ENCODE results near the gene ZFP57. TPM values are rescaled to one million over a fixed set of nuclear protein-coding genes. Genes with fewer than 3 reads are reported as not detected.
A peak's percentile ranks its signal among the peaks of the same experiment; 100 is the strongest.

ZFP57 gene
- total RNA-seq, 2 experiments from 2014 or later, result not detected

- no peak overlapping the region for H3K27ac Mint-ChIP-seq
- intact Hi-C loops (cut with micrococcal nuclease), result no loop called here
- CTCF ChIA-PET, result interaction anchor here (1.8 to 6.1 kb wide), 2 partner anchors 20 to 24 kb away, joined by 12 to 39 read pairs; no protein-coding TSS in a partner anchor
- POLR2A ChIA-PET, result no interaction called here
- H3K4me1 Mint-ChIP-seq (ENCODE audit: low read depth), result peaks cover 44% of the 10 kb centered on the region
- peaks cover 2% of the 10 kb centered on the region for H3K27me3 Mint-ChIP-seq
- peaks cover 4% of the 10 kb centered on the region for H3K36me3 Mint-ChIP-seq
- no peak for DNase-seq
- H3K4me3 Mint-ChIP-seq, result no peak overlapping the region
- H3K9me3 Mint-ChIP-seq, result no peaks in the 10 kb centered on the region
Observed at GRCh38 chr6:29629571-29629970, 51.4 kb downstream of the ZFP57 start.

- peaks cover 2% of the 10 kb centered on the region for H3K27me3 Mint-ChIP-seq
- ChIA-PET POLR2A (no interaction called here), CTCF (interaction anchor here (0.5 to 6.1 kb wide), 6 partner anchors 9 to 25 kb away, joined by 3 to 39 read pairs (median 4); no protein-coding TSS in a partner anchor)
- H3K4me1 Mint-ChIP-seq (ENCODE audit: low read depth), result peaks cover 43% of the 10 kb centered on the region
- DNase-seq, result peak; percentile 74
- intact Hi-C loops (cut with micrococcal nuclease), result no loop called here
- peak overlapping the region; percentile 77 for H3K4me3 Mint-ChIP-seq
- H3K27ac Mint-ChIP-seq, result peak overlapping the region; percentile 18
- no peaks in the 10 kb centered on the region for H3K9me3 Mint-ChIP-seq
- H3K36me3 Mint-ChIP-seq, result peaks cover 4% of the 10 kb centered on the region
Observed at GRCh38 chr6:29628419-29629281, 52.3 kb downstream of the ZFP57 start.

GRCh38 chr6:29627755-29628418 is 53.1 kb downstream of the ZFP57 start:
- POLR2A ChIA-PET, result no interaction called here
- CTCF ChIA-PET, result interaction anchor here (0.5 to 6.1 kb wide), 8 partner anchors 8 to 26 kb away, joined by 3 to 39 read pairs (median 4); no protein-coding TSS in a partner anchor
- H3K4me1 Mint-ChIP-seq (ENCODE audit: low read depth), result peaks cover 37% of the 10 kb centered on the region
- H3K27ac Mint-ChIP-seq, result peak overlapping the region; percentile 18
- intact Hi-C loops (cut with micrococcal nuclease), result no loop called here
- DNase-seq, result peak; percentile 65
- peaks cover 4% of the 10 kb centered on the region for H3K36me3 Mint-ChIP-seq
- peaks cover 2% of the 10 kb centered on the region for H3K27me3 Mint-ChIP-seq
- H3K9me3 Mint-ChIP-seq, result no peaks in the 10 kb centered on the region
- peak overlapping the region; percentile 77 for H3K4me3 Mint-ChIP-seq

GRCh38 chr6:29626948-29627754 is 53.8 kb downstream of the ZFP57 start:
- POLR2A ChIA-PET, result no interaction called here
- intact Hi-C loops (cut with micrococcal nuclease), result no loop called here
- CTCF ChIA-PET, result interaction anchor here (0.7 to 6.1 kb wide), 3 partner anchors 21 to 27 kb away, joined by 3 to 39 read pairs (median 15); no protein-coding TSS in a partner anchor
- Mint-ChIP-seq H3K36me3 (peaks cover 4% of the 10 kb centered on the region), H3K9me3 (no peaks in the 10 kb centered on the region), H3K27ac (no peak overlapping the region), H3K4me1 (ENCODE audit: low read depth) (peaks cover 37% of the 10 kb centered on the region), H3K27me3 (peaks cover 2% of the 10 kb centered on the region), H3K4me3 (peak overlapping the region; percentile 35)
- no peak for DNase-seq

GRCh38 chr6:29625337-29625930 is 55.5 kb downstream of the ZFP57 start:
- Mint-ChIP-seq H3K9me3 (no peaks in the 10 kb centered on the region), H3K27ac (no peak overlapping the region), H3K36me3 (peaks cover 7% of the 10 kb centered on the region), H3K4me1 (ENCODE audit: low read depth) (peaks cover 20% of the 10 kb centered on the region), H3K4me3 (no peak overlapping the region), H3K27me3 (no peaks in the 10 kb centered on the region)
- CTCF ChIA-PET, result interaction anchor here (1.1 to 6.1 kb wide), 3 partner anchors 25 to 36 kb away, joined by 3 to 39 read pairs (median 15); no protein-coding TSS in a partner anchor
- POLR2A ChIA-PET, result no interaction called here
- intact Hi-C loops (cut with micrococcal nuclease), result no loop called here
- DNase-seq, result no peak

- Mint-ChIP-seq H3K4me1 (ENCODE audit: low read depth) (peaks cover 12% of the 10 kb centered on the region), H3K4me3 (no peak overlapping the region), H3K27ac (no peak overlapping the region), H3K27me3 (no peaks in the 10 kb centered on the region), H3K36me3 (peaks cover 11% of the 10 kb centered on the region), H3K9me3 (no peaks in the 10 kb centered on the region)
- ChIA-PET POLR2A (no interaction called here), CTCF (interaction anchor here (1.0 to 3.2 kb wide), 3 partner anchors 15 to 29 kb away, joined by 3 to 15 read pairs (median 5); no protein-coding TSS in a partner anchor)
- no peak for DNase-seq
- intact Hi-C loops (cut with micrococcal nuclease), result no loop called here
Observed at GRCh38 chr6:29624520-29624961, 56.4 kb downstream of the ZFP57 start.

Other genes starting within 250 kb of the ZFP57 start
- not detected for gene OR10C1, start 241.8 kb downstream of the ZFP57 start, total RNA-seq
- gene OR11A1, start 224.1 kb downstream of the ZFP57 start, total RNA-seq, result not detected
- not detected for gene OR2H1, start 224.0 kb downstream of the ZFP57 start, total RNA-seq
- not detected for gene MAS1L, start 193.2 kb downstream of the ZFP57 start, total RNA-seq
- gene UBD, start 121.4 kb downstream of the ZFP57 start, total RNA-seq, result under 1 TPM; 0.59 to 0.70 TPM
- not detected for gene OR2H2, start 96.0 kb downstream of the ZFP57 start, total RNA-seq
- 10 to 100 TPM; 21.1 to 23.5 TPM for gene GABBR1, start 48.0 kb downstream of the ZFP57 start, total RNA-seq
- gene MOG, start 24.1 kb downstream of the ZFP57 start, total RNA-seq, result not detected
- gene HLA-F, start 42.3 kb upstream of the ZFP57 start, total RNA-seq, result 100 to 1,000 TPM; 256 to 270 TPM
- under 1 TPM; 0.19 to 0.38 TPM for gene HLA-G, start 146.7 kb upstream of the ZFP57 start, total RNA-seq